K562 (cell line): ENCODE measurements around the gene NMUR2. TPM values are rescaled to one million over a fixed set of nuclear protein-coding genes. Genes with fewer than 3 reads are reported as not detected.

ENCODE experiments used
- ATAC-seq: fragments of 200-7000 bp; cut with Tn5 transposase; 3 replicates; pipeline ENCODE4 v1.9.1; 2020; ENCODE audit warnings: moderate library complexity
- BruUV-seq: library from RNA; stranded (reverse); fragments of 400-500 nt; replicated peaks from 2 replicates; lab custom pipeline; 2021; lab: Mats Ljungman, UMichigan
- CTCF ChIA-PET: fragments of 300-600 bp; formaldehyde crosslinking; extraction: SDS; loops from one replicate; lab custom pipeline; 2021; ENCODE audit warnings: low intra/inter-chr PET ratio; lab: Yijun Ruan, JAX
- POLR2A ChIA-PET: fragments of 300-600, 350-650 bp; sonication (Branson Sonifier 250); formaldehyde crosslinking; extraction: SDS; loops from one replicate; lab custom pipeline; 2021; ENCODE audit warnings: antibody characterized with exemption, inconsistent platforms; lab: Yijun Ruan, JAX
- DNase-seq, 4 experiments: peaks; one replicate each; pipeline versions ENCODE4 v3.0.0 to v3.0.0-alpha.2; 2011 to 2018; ENCODE audit warnings: low spot score in 3 of 4, mixed read lengths in 3 of 4; ENCODE audit errors: extremely low read depth in 1 of 4
- FAIRE-seq: peaks from 2 replicates; lab custom pipeline; 2011; peaks lifted over from hg19 to GRCh38; lab: Jason Lieb, UNC
- H2AFZ ChIP-seq: 2 replicates; pipeline ENCODE4 v1.6.0; 2011; ENCODE audit warnings: low read depth, low read length, control low read depth, inconsistent platforms
- H3K27ac ChIP-seq: fragments of 200-600 bp; 3 replicates; pipeline ENCODE4 v1.8.0; 2011; ENCODE audit warnings: low read depth, mild to moderate bottlenecking, control low read depth, inconsistent platforms, low read length, moderate library complexity, mixed read lengths; ENCODE audit errors: extremely low read depth
- H3K27me3 ChIP-seq, 2 experiments: fragments of 300-600 bp in 1 of 2; 2 replicates in 1 of 2; 3 replicates in 1 of 2; pipeline versions ENCODE4 v1.6.0 to v1.8.0; 2011; ENCODE audit warnings: inconsistent platforms in 2 of 2, low read length in 2 of 2, mild to moderate bottlenecking in 1 of 2, mixed read lengths in 1 of 2, moderate library complexity in 1 of 2; ENCODE audit not compliant: control insufficient read depth in 2 of 2, insufficient read depth in 2 of 2
- H3K36me3 ChIP-seq: fragments of 300-600 bp; 3 replicates; pipeline ENCODE4 v1.8.0; 2011; ENCODE audit warnings: mild to moderate bottlenecking, low read length, inconsistent platforms; ENCODE audit not compliant: control insufficient read depth, insufficient read depth
- H3K4me1 ChIP-seq, 2 experiments: fragments of 200-600 bp in 1 of 2; replicated peaks in 1 of 2; 2 replicates in 1 of 2; 3 replicates in 1 of 2; pipeline versions ENCODE4 v1.5.1 to v1.8.0; 2011; ENCODE audit warnings: inconsistent platforms in 2 of 2, low read length in 2 of 2, mild to moderate bottlenecking in 1 of 2, mixed read lengths in 1 of 2, moderate library complexity in 1 of 2; ENCODE audit not compliant: control insufficient read depth in 2 of 2, insufficient read depth in 2 of 2
- H3K4me2 ChIP-seq: 2 replicates; pipeline ENCODE4 v1.6.1; 2011; ENCODE audit warnings: low read length, control low read depth, inconsistent platforms, mixed read lengths; ENCODE audit not compliant: insufficient read depth
- H3K4me3 ChIP-seq: fragments of 200-600 bp; sonication (generic), shearing (Covaris generic); 2 replicates; pipeline ENCODE4 v1.5.1; 2016; ENCODE audit warnings: control low read depth, inconsistent platforms
- H3K79me2 ChIP-seq: fragments of 200-600 bp; 3 replicates; pipeline ENCODE4 v1.8.0; 2011; ENCODE audit warnings: low read length, inconsistent platforms; ENCODE audit not compliant: control insufficient read depth, insufficient read depth
- H3K9ac ChIP-seq, 2 experiments: 2 replicates each; pipeline versions ENCODE4 v1.6.0 to v1.6.1; 2011; ENCODE audit warnings: low read depth in 2 of 2, low read length in 2 of 2, control low read depth in 1 of 2, inconsistent platforms in 1 of 2, mild to moderate bottlenecking in 1 of 2, mixed read lengths in 1 of 2; ENCODE audit not compliant: insufficient read depth in 1 of 2
- H3K9me1 ChIP-seq: one replicate; pipeline ENCODE4 v1.6.0; 2011; ENCODE audit warnings: inconsistent platforms, mild to moderate bottlenecking, low read length, moderate library complexity; ENCODE audit not compliant: control insufficient read depth, insufficient read depth
- H3K9me3 ChIP-seq: replicated peaks from 2 replicates; pipeline ENCODE4 v1.5.1; 2011; ENCODE audit warnings: low read depth, low read length, inconsistent platforms; ENCODE audit not compliant: control insufficient read depth, insufficient read depth
- H4K20me1 ChIP-seq: replicated peaks from 2 replicates; pipeline ENCODE4 v1.6.1; 2011; ENCODE audit warnings: low read length, inconsistent platforms, mixed read lengths; ENCODE audit not compliant: control insufficient read depth, insufficient read depth
- MYC ChIP-seq, 2 experiments: fragments of 250-450 bp in 1 of 2; sonication (Bioruptor Pico) in 1 of 2; IDR thresholded peaks; 2 replicates each; pipeline versions ENCODE4 v1.5.1 to v1.6.1; 2012 to 2021; ENCODE audit warnings: low read depth in 2 of 2, borderline replicate concordance in 1 of 2, improper control_type of control experiment in 1 of 2, low read length in 1 of 2, mild to moderate bottlenecking in 1 of 2, moderate library complexity in 1 of 2
- NCOA1 ChIP-seq: fragments of 450-650 bp; IDR thresholded peaks from 2 replicates; pipeline ENCODE4 v1.6.1; 2016; ENCODE audit warnings: low read depth
- NFIX ChIP-seq: fragments of 250-450 bp; sonication (Bioruptor Pico); IDR thresholded peaks from 2 replicates; pipeline ENCODE4 v1.4.0; 2020; ENCODE audit warnings: low read depth, mild to moderate bottlenecking, moderate library complexity
- POLR2G ChIP-seq: fragments of 200-400 bp; formaldehyde crosslinking; IDR thresholded peaks from 2 replicates; pipeline ENCODE4 v1.6.1; 2017; ENCODE audit warnings: low read depth, mild to moderate bottlenecking, antibody characterized with exemption, low read length, moderate library complexity
- RAD51 ChIP-seq: fragments of 450-650 bp; IDR thresholded peaks from 2 replicates; pipeline ENCODE4 v1.7.1; 2016; ENCODE audit warnings: low read depth, mild to moderate bottlenecking, borderline replicate concordance
- RFX7 ChIP-seq: fragments of 250-450 bp; sonication (Bioruptor Pico); IDR thresholded peaks from 2 replicates; pipeline ENCODE4 v1.5.1; 2021; ENCODE audit warnings: mild to moderate bottlenecking
- WGBS: fragments of 100-300 bp; shearing (Covaris generic); methylation state at CpG from one replicate; pipeline ENCODE4 v1.1.6; 2016; ENCODE audit warnings: low coverage, mixed read lengths; ENCODE audit not compliant: insufficient coverage; ENCODE audit errors: missing lambda C conversion rate; 5-methylcytosine and 5-hydroxymethylcytosine counted together
- in situ Hi-C: fragments of 300-500 bp; cut with MboI; formaldehyde crosslinking; loops from 4 replicates; pipeline ENCODE4 v1.15.0; 2018; ENCODE audit warnings: inconsistent platforms, mixed read lengths
- intact Hi-C: fragments of 100-400 bp; cut with micrococcal nuclease; formaldehyde crosslinking; loops from 2 replicates; pipeline ENCODE4 v1.14.2; 2022
- polyA plus RNA-seq, 8 experiments: library from polyadenylated mRNA; depleted of rRNA in 4 of 8; stranded (reverse) in 5 of 8; unstranded in 3 of 8; fragments of >200 nt; fragmentation: Nextera tagmentation in 2 of 8; fragmentation: Illumina TruSeq in 1 of 8; extraction: Ambion mirVana in 2 of 8; extraction: Trizol in 1 of 8; gene quantifications; 2 replicates each; pipeline versions ENCODE4 v1.2.1 to v1.2.3, GENCODE V29; 2011 to 2014; ENCODE audit warnings: inconsistent platforms in 1 of 8, missing spikeins in 1 of 8
- total RNA-seq, 7 experiments: library from RNA; depleted of rRNA in 6 of 7; stranded (reverse); fragments of >200 nt in 6 of 7; fragmentation: Illumina TruSeq in 2 of 7; extraction: Trizol in 2 of 7; gene quantifications; 2 replicates each; pipeline versions ENCODE4 v1.2.1 to v1.2.3, GENCODE V29; 2011 to 2021; ENCODE audit warnings: low replicate concordance in 1 of 7
- TF ChIP-seq, protein P1 (sequence below): sonication (generic); formaldehyde crosslinking; IDR thresholded peaks from 2 replicates; pipeline ENCODE4 v1.8.1; 2023; ENCODE audit warnings: mild to moderate bottlenecking, missing genetic modification reagents
- TF ChIP-seq, protein P2 (sequence below), 3 experiments: IDR thresholded peaks in 2 of 3; conservative IDR thresholded peaks in 1 of 3; 2 replicates each; pipeline ENCODE4 v1.5.1; 2011 to 2012; ENCODE audit warnings: low read length in 3 of 3, mild to moderate bottlenecking in 3 of 3, control low read depth in 2 of 3, improper control_type of control experiment in 1 of 3, inconsistent platforms in 1 of 3, low read depth in 1 of 3, mixed read lengths in 1 of 3, moderate library complexity in 1 of 3; ENCODE audit not compliant: insufficient read depth in 2 of 3
- TF ChIP-seq, protein P3 (sequence below): IDR thresholded peaks from 2 replicates; pipeline ENCODE4 v1.6.1; 2016; ENCODE audit warnings: missing genetic modification characterization, missing compliant biosample characterization

Gene NMUR2
- total and polyA plus RNA-seq, 9 of the 15 experiments (the other 6 are each of a cell fraction or from before 2014, with no cell fraction given): not detected

DNA sequence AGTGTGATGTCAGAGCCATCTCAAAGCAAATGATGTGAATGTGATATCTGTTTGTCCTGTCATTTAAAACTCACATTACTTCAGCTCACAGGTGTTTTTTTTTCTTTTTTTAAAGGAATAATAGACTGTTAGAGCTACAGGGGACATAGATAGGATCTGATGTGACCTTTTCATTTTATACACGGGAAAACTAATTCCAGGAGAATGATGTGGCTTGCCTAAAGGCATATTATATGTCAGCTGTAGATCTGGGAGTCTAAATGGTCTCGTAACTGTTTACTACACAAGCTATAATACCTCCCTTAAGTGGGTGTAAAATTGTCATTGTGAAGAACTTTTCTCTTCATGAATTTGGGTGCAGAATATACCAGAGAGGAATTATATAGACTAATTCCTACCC lies 2.0 kb downstream of the NMUR2 start:
- POLR2A ChIA-PET: no interaction called here
- Histone ChIP-seq H3K4me2 (no peak overlapping the region), H3K9me1 (no peaks in the 10 kb centered on the region), H3K9me3 (0 out of 2 replicates have a peak, but pooled peaks cover 3% of the 10 kb centered on the region), H3K79me2 (no peaks in the 10 kb centered on the region), H3K27me3 (no peaks in the 10 kb centered on the region), H3K4me1 (no peaks in the 10 kb centered on the region), H2AFZ (no peak overlapping the region), H3K36me3 (no peaks in the 10 kb centered on the region), H3K9ac (no peak overlapping the region), H3K27ac (no peak overlapping the region), H3K4me3 (no peak overlapping the region), H4K20me1 (no peaks in the 10 kb centered on the region)
- TF ChIP-seq, protein P1, sequence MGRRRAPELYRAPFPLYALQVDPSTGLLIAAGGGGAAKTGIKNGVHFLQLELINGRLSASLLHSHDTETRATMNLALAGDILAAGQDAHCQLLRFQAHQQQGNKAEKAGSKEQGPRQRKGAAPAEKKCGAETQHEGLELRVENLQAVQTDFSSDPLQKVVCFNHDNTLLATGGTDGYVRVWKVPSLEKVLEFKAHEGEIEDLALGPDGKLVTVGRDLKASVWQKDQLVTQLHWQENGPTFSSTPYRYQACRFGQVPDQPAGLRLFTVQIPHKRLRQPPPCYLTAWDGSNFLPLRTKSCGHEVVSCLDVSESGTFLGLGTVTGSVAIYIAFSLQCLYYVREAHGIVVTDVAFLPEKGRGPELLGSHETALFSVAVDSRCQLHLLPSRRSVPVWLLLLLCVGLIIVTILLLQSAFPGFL: no peak
- no peak for TF ChIP-seq NFIX (CRISPR knock-in tag)
- TF ChIP-seq, protein P2, sequence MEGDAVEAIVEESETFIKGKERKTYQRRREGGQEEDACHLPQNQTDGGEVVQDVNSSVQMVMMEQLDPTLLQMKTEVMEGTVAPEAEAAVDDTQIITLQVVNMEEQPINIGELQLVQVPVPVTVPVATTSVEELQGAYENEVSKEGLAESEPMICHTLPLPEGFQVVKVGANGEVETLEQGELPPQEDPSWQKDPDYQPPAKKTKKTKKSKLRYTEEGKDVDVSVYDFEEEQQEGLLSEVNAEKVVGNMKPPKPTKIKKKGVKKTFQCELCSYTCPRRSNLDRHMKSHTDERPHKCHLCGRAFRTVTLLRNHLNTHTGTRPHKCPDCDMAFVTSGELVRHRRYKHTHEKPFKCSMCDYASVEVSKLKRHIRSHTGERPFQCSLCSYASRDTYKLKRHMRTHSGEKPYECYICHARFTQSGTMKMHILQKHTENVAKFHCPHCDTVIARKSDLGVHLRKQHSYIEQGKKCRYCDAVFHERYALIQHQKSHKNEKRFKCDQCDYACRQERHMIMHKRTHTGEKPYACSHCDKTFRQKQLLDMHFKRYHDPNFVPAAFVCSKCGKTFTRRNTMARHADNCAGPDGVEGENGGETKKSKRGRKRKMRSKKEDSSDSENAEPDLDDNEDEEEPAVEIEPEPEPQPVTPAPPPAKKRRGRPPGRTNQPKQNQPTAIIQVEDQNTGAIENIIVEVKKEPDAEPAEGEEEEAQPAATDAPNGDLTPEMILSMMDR (IDR thresholded peaks at IDR 0.05 in 2 of 3, conservative IDR thresholded peaks at IDR 0.05 in 1 of 3; ENCODE audit: insufficient read depth in 2 of 3, low read depth in 1 of 3, low read length in 3 of 3): no peak
- no peak for TF ChIP-seq RAD51
- no peak for TF ChIP-seq MYC (IDR thresholded peaks at IDR 0.05; ENCODE audit: low read depth, low read length)
- no peak for TF ChIP-seq MYC (CRISPR knock-in tag; IDR thresholded peaks at IDR 0.05; ENCODE audit: borderline replicate concordance, low read depth)
- TF ChIP-seq, protein P3, sequence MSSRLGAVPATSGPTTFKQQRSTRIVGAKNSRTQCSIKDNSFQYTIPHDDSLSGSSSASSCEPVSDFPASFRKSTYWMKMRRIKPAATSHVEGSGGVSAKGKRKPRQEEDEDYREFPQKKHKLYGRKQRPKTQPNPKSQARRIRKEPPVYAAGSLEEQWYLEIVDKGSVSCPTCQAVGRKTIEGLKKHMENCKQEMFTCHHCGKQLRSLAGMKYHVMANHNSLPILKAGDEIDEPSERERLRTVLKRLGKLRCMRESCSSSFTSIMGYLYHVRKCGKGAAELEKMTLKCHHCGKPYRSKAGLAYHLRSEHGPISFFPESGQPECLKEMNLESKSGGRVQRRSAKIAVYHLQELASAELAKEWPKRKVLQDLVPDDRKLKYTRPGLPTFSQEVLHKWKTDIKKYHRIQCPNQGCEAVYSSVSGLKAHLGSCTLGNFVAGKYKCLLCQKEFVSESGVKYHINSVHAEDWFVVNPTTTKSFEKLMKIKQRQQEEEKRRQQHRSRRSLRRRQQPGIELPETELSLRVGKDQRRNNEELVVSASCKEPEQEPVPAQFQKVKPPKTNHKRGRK (tag): no peak
- no peak for TF ChIP-seq RFX7 (CRISPR knock-in tag)
- no peak for TF ChIP-seq NCOA1
- no peak for TF ChIP-seq POLR2G
- no peak for DNase-seq
- ATAC-seq: no peak
- intact Hi-C loops (no loop called here), in situ Hi-C loops (no loop called here)
- no peak for FAIRE-seq
- WGBS: 0% methylated on average over 2 of the region's 2 CpGs
- CTCF ChIA-PET: no interaction called here
- no TSS peak for BruUV-seq
